H9 (cell line): Measurements from ENCODE around the gene TMPRSS2. TPM values are rescaled to one million over a fixed set of nuclear protein-coding genes. Genes with fewer than 3 reads are reported as not detected.

Experiments
- DNase-seq: peaks from one replicate; pipeline ENCODE4 v3.0.0-alpha.2; 2017
- H2AFZ ChIP-seq: one replicate; pipeline ENCODE4 v1.6.1; 2013; ENCODE audit warnings: mild to moderate bottlenecking, low read length, control low read depth, moderate library complexity
- H2AK5ac ChIP-seq: 2 replicates; pipeline ENCODE4 v1.6.1; 2013; ENCODE audit warnings: low read length, control low read depth, mixed read lengths; ENCODE audit not compliant: insufficient read length
- H2BK120ac ChIP-seq: one replicate; pipeline ENCODE4 v1.6.1; 2013; ENCODE audit warnings: low read depth, mild to moderate bottlenecking, low read length, control low read depth, inconsistent platforms; ENCODE audit not compliant: poor library complexity, severe bottlenecking
- H2BK12ac ChIP-seq: 2 replicates; pipeline ENCODE4 v1.6.1; 2013; ENCODE audit warnings: low read length, control low read depth, mixed read lengths, low read depth; ENCODE audit not compliant: insufficient read length
- H2BK15ac ChIP-seq: 2 replicates; pipeline ENCODE4 v1.6.1; 2013; ENCODE audit warnings: low read depth, low read length, control low read depth
- H2BK20ac ChIP-seq: one replicate; pipeline ENCODE4 v1.6.1; 2013; ENCODE audit warnings: low read depth, mild to moderate bottlenecking, low read length, control low read depth, inconsistent platforms; ENCODE audit not compliant: poor library complexity, severe bottlenecking
- H2BK5ac ChIP-seq: 2 replicates; pipeline ENCODE4 v1.6.1; 2013; ENCODE audit warnings: low read length, control low read depth, mixed read lengths; ENCODE audit not compliant: insufficient read length
- H3K14ac ChIP-seq: 2 replicates; pipeline ENCODE4 v1.6.1; 2013; ENCODE audit warnings: low read length, control low read depth; ENCODE audit not compliant: insufficient read depth
- H3K18ac ChIP-seq: 2 replicates; pipeline ENCODE4 v1.6.1; 2013; ENCODE audit warnings: low read depth, mild to moderate bottlenecking, mixed read lengths, low read length, control low read depth; ENCODE audit not compliant: insufficient read length
- H3K23ac ChIP-seq: 2 replicates; pipeline ENCODE4 v1.6.1; 2013; ENCODE audit warnings: low read length, control low read depth, mixed read lengths, low read depth; ENCODE audit not compliant: insufficient read length
- H3K23me2 ChIP-seq: 2 replicates; pipeline ENCODE4 v1.6.1; 2013; ENCODE audit warnings: low read depth, mild to moderate bottlenecking, mixed read lengths, low read length, control low read depth; ENCODE audit not compliant: insufficient read length, poor library complexity, severe bottlenecking
- H3K27ac ChIP-seq: 2 replicates; pipeline ENCODE4 v1.5.1; 2013; ENCODE audit warnings: low read length, control low read depth, mixed read lengths, low read depth; ENCODE audit not compliant: insufficient read length
- H3K27me3 ChIP-seq: 2 replicates; pipeline ENCODE4 v1.6.1; 2013; ENCODE audit warnings: low read length, control low read depth, inconsistent platforms; ENCODE audit not compliant: insufficient read depth
- H3K4ac ChIP-seq: 2 replicates; pipeline ENCODE4 v1.6.1; 2013; ENCODE audit warnings: low read depth, mild to moderate bottlenecking, control low read depth, inconsistent platforms, low read length, moderate library complexity
- H3K4me1 ChIP-seq: 2 replicates; pipeline ENCODE4 v1.6.1; 2013; ENCODE audit warnings: low read length, control low read depth, inconsistent platforms; ENCODE audit not compliant: insufficient read depth
- H3K4me2 ChIP-seq: 2 replicates; pipeline ENCODE4 v1.6.1; 2013; ENCODE audit warnings: low read length, control low read depth, mixed read lengths; ENCODE audit not compliant: insufficient read length, insufficient read depth
- H3K56ac ChIP-seq: 2 replicates; pipeline ENCODE4 v1.6.1; 2013; ENCODE audit warnings: low read depth, mild to moderate bottlenecking, mixed read lengths, low read length, control low read depth; ENCODE audit not compliant: insufficient read length
- H3K79me1 ChIP-seq: 2 replicates; pipeline ENCODE4 v1.6.1; 2013; ENCODE audit warnings: low read depth, mild to moderate bottlenecking, moderate library complexity, low read length, control low read depth, inconsistent platforms; ENCODE audit not compliant: insufficient read depth, poor library complexity, severe bottlenecking
- H3K79me2 ChIP-seq: 2 replicates; pipeline ENCODE4 v1.6.1; 2013; ENCODE audit warnings: low read length, control low read depth, inconsistent platforms; ENCODE audit not compliant: insufficient read depth
- H3K9ac ChIP-seq: 2 replicates; pipeline ENCODE4 v1.6.1; 2013; ENCODE audit warnings: low read length, control low read depth, mixed read lengths; ENCODE audit not compliant: insufficient read length; ENCODE audit errors: extremely low read depth
- H3K9me3 ChIP-seq: one replicate; pipeline ENCODE4 v1.6.1; 2013; ENCODE audit warnings: low read depth, low read length, inconsistent platforms; ENCODE audit not compliant: control insufficient read depth
- H3T11ph ChIP-seq: one replicate; pipeline ENCODE4 v1.6.1; 2013; ENCODE audit warnings: mild to moderate bottlenecking, low read length, control low read depth, inconsistent platforms
- H4K20me1 ChIP-seq: one replicate; pipeline ENCODE4 v1.6.1; 2013; ENCODE audit not compliant: control insufficient read depth, insufficient read length, insufficient read depth
- H4K5ac ChIP-seq: 2 replicates; pipeline ENCODE4 v1.6.1; 2013; ENCODE audit warnings: low read depth, mild to moderate bottlenecking, mixed read lengths, low read length, control low read depth; ENCODE audit not compliant: insufficient read length
- H4K8ac ChIP-seq: replicated peaks from 2 replicates; pipeline ENCODE4 v1.6.1; 2013; ENCODE audit warnings: low read length, control low read depth, mixed read lengths, low read depth; ENCODE audit not compliant: insufficient read length
- H4K91ac ChIP-seq: 2 replicates; pipeline ENCODE4 v1.6.1; 2013; ENCODE audit warnings: low read depth, mild to moderate bottlenecking, moderate library complexity, mixed read lengths, low read length, control low read depth; ENCODE audit not compliant: insufficient read length
- H3K27ac Mint-ChIP-seq, 3 experiments: 2 replicates in 2 of 3; 3 replicates in 1 of 3; pipeline ENCODE4 v1.8.0; 2020 to 2021; ENCODE audit warnings: mixed read lengths in 3 of 3, mild to moderate bottlenecking in 1 of 3, moderate library complexity in 1 of 3
- H3K27me3 Mint-ChIP-seq: 2 replicates; pipeline ENCODE4 v1.8.0; 2021; ENCODE audit warnings: low read depth, mild to moderate bottlenecking, moderate library complexity, mixed read lengths
- H3K36me3 Mint-ChIP-seq, 3 experiments: 2 replicates in 2 of 3; 3 replicates in 1 of 3; pipeline ENCODE4 v1.8.0; 2020 to 2021; ENCODE audit warnings: low read depth in 3 of 3, mixed read lengths in 3 of 3; ENCODE audit not compliant: insufficient read depth in 1 of 3
- H3K4me1 Mint-ChIP-seq, 2 experiments: 2 replicates each; pipeline ENCODE4 v1.8.0; 2020; ENCODE audit warnings: mixed read lengths in 2 of 2
- H3K4me3 Mint-ChIP-seq, 2 experiments: 2 replicates in 1 of 2; 3 replicates in 1 of 2; pipeline ENCODE4 v1.8.0; 2020 to 2021; ENCODE audit warnings: mild to moderate bottlenecking in 2 of 2, mixed read lengths in 2 of 2, moderate library complexity in 1 of 2
- H3K9me3 Mint-ChIP-seq, 2 experiments: 2 replicates in 1 of 2; 3 replicates in 1 of 2; pipeline ENCODE4 v1.8.0; 2020; ENCODE audit warnings: mild to moderate bottlenecking in 2 of 2, mixed read lengths in 2 of 2, moderate library complexity in 1 of 2
- WGBS: extraction: QIAGEN DNeasy Blood & Tissue Kit; methylation state at CpG from one replicate; pipeline ENCODE4 v1.1.7; 2013; ENCODE audit warnings: missing lambda C conversion rate, low lambda C conversion rate, mixed read lengths; ENCODE audit not compliant: insufficient read length; ENCODE audit errors: extremely low coverage; 5-methylcytosine and 5-hydroxymethylcytosine counted together
- total RNA-seq: library from RNA; stranded (reverse); gene quantifications from 2 replicates; pipeline ENCODE4 v1.2.1, GENCODE V29; 2021
- TF ChIP-seq, protein P1 (sequence below): fragments of 200-600 bp; sonication (generic); conservative IDR thresholded peaks from 3 replicates; pipeline ENCODE4 v1.8.0; 2021; ENCODE audit warnings: antibody characterized with exemption, mild to moderate bottlenecking

Gene TMPRSS2
- total RNA-seq, 1 experiment from 2014 or later: 12.1 TPM

DNA sequence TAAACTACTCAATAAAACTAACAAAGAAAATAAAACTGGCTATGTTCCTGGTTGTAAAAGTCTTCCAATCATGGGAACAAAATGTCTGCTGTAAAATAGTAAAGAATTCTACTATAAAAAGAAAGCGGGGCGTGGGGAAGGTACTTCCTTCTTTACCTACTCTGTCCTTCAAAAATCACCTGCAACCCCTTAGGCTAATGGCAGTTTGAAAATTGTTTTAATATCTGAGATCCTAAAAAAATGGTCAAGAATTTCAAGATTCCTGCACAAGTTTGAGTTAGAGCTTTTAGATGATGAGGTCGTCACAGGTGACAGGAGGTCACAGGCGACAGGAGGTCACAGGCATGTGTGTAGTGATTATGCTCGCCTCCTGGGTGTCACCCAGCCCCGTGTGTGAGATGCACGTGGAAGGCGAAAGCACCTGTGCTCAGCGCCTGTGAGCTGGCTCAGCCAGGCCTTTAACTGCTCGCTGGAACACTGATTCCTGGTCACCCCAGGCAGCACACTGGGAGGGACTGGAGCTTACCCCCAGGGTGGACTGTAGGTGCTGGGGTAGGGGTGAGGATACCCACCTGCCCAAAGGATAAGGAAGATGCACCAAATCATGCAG lies 18.6 kb upstream of the TMPRSS2 start:
- no CpG with 5 or more reads among the region's 10 CpGs for WGBS
- H2BK15ac ChIP-seq: no peak overlapping the region
- no peaks in the 10 kb centered on the region for H4K20me1 ChIP-seq
- H3K79me1 ChIP-seq: no peaks in the 10 kb centered on the region
- Mint-ChIP-seq H3K36me3 (no peaks in the 10 kb centered on the region), H3K27me3 (peaks cover 3% of the 10 kb centered on the region), H3K9me3 (peaks cover 0 to 3% of the 10 kb centered on the region in 2 experiments; a peak in 1 of 5 replicates), H3K27ac (no peak overlapping the region), H3K4me1 (peaks cover 10 to 24% of the 10 kb centered on the region in 2 experiments), H3K4me3 (no peak overlapping the region)
- H3K23ac ChIP-seq: no peak overlapping the region
- H3T11ph ChIP-seq: no peak overlapping the region
- H3K9ac ChIP-seq: no peak overlapping the region
- H3K18ac ChIP-seq: no peak overlapping the region
- H3K56ac ChIP-seq: no peak overlapping the region
- H2AK5ac ChIP-seq: no peak overlapping the region
- H2BK5ac ChIP-seq: no peak overlapping the region
- H4K8ac ChIP-seq: no peak overlapping the region
- H2BK12ac ChIP-seq: no peak overlapping the region
- H3K4me1 ChIP-seq: no peaks in the 10 kb centered on the region
- no peak overlapping the region for H2BK120ac ChIP-seq
- H3K4me2 ChIP-seq: no peak overlapping the region
- H2AFZ ChIP-seq: no peak overlapping the region
- no peak overlapping the region for H4K91ac ChIP-seq
- H3K9me3 ChIP-seq: no peaks in the 10 kb centered on the region
- H3K27ac ChIP-seq: no peak overlapping the region
- H3K23me2 ChIP-seq: no peaks in the 10 kb centered on the region
- no peaks in the 10 kb centered on the region for H3K27me3 ChIP-seq
- H4K5ac ChIP-seq: no peak overlapping the region
- no peak overlapping the region for H3K14ac ChIP-seq
- H3K4ac ChIP-seq: no peak overlapping the region
- no peaks in the 10 kb centered on the region for H3K79me2 ChIP-seq
- TF ChIP-seq, protein P1, sequence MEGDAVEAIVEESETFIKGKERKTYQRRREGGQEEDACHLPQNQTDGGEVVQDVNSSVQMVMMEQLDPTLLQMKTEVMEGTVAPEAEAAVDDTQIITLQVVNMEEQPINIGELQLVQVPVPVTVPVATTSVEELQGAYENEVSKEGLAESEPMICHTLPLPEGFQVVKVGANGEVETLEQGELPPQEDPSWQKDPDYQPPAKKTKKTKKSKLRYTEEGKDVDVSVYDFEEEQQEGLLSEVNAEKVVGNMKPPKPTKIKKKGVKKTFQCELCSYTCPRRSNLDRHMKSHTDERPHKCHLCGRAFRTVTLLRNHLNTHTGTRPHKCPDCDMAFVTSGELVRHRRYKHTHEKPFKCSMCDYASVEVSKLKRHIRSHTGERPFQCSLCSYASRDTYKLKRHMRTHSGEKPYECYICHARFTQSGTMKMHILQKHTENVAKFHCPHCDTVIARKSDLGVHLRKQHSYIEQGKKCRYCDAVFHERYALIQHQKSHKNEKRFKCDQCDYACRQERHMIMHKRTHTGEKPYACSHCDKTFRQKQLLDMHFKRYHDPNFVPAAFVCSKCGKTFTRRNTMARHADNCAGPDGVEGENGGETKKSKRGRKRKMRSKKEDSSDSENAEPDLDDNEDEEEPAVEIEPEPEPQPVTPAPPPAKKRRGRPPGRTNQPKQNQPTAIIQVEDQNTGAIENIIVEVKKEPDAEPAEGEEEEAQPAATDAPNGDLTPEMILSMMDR: no peak
- H2BK20ac ChIP-seq: no peak overlapping the region
- DNase-seq: no peak
